GM23338 (cell line): ENCODE data around the gene PAGE4.

ENCODE experiments used
- CTCF ChIP-seq, 2 experiments: fragments of 200-600 bp in 1 of 2; sonication (generic) in 1 of 2; conservative IDR thresholded peaks; 2 replicates each; pipeline versions ENCODE4 v1.5.1 to v1.6.1; 2016 to 2017; ENCODE audit warnings: antibody characterized with exemption in 2 of 2, low read depth in 2 of 2, mild to moderate bottlenecking in 2 of 2, moderate library complexity in 1 of 2
- EZH2 ChIP-seq: fragments of 200-600 bp; sonication (generic); IDR thresholded peaks from one replicate; pipeline ENCODE4 v1.8.0; 2017; ENCODE audit warnings: antibody characterized with exemption, mild to moderate bottlenecking, low read depth; ENCODE audit not compliant: unreplicated experiment

GRCh38 chrX:49862093-49862492, 33.0 kb downstream of the PAGE4 start:
- TF ChIP-seq EZH2 (no peak), CTCF (conservative IDR thresholded peaks at IDR 0.05; ENCODE audit: low read depth in 2 of 2) (no peak)
